Activated T-helper 1 cell treated with Interleukin-2 at 50 U/mL for 16 hours (primary cell): ENCODE results near the gene CLIC2.
"Not testable (repeated sequence)": the region's sequence is repeated elsewhere in the genome, so short reads cannot be mapped to it uniquely, and the experiment has no call there.

ENCODE experiments used
- DNase-seq: peaks from one replicate; pipeline ENCODE4 v3.0.0-alpha.2; 2020; ENCODE audit warnings: low read depth

The CLIC2 gene

GRCh38 chrX:155334486-155335336 lies at the start of gene CLIC2:
Gene CLIC2 (minus strand): TSS chrX:155334614. CDS start chrX:155334427, 187 bp downstream.
- no peak for DNase-seq

GRCh38 chrX:155382529-155382967 lies 48.1 kb upstream of the CLIC2 start:
- DNase-seq = not testable (repeated sequence)

- not testable (repeated sequence) for DNase-seq
These were observed 47.6 kb upstream of the CLIC2 start, which contains the start of gene F8A2 for GRCh38 chrX:155381843-155382528. Gene F8A2 (plus strand): TSS chrX:155382095. CDS start chrX:155382115, 20 bp downstream.

DNA sequence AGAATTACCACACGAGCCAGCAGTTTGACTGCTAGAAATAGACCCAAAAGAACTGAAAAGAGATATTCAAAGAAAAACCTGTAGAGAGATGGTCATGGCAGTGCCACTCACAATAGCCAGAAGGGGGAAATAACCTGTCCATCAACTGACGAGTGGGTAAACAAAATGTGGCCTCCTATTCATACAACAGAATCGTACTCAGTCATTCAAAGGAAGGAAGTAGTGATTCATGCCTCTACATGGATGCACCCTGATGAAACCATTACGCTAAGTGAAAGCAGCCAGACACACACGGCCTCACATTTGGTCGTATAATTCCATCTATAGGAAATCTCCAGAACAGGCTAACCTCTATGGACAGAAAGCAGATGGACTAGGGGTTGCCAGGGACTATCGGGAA lies 45.4 kb upstream of the CLIC2 start:
- not testable (repeated sequence) for DNase-seq

GRCh38 chrX:155373777-155374458 lies 39.5 kb upstream of the CLIC2 start:
- not testable (repeated sequence) for DNase-seq

DNA sequence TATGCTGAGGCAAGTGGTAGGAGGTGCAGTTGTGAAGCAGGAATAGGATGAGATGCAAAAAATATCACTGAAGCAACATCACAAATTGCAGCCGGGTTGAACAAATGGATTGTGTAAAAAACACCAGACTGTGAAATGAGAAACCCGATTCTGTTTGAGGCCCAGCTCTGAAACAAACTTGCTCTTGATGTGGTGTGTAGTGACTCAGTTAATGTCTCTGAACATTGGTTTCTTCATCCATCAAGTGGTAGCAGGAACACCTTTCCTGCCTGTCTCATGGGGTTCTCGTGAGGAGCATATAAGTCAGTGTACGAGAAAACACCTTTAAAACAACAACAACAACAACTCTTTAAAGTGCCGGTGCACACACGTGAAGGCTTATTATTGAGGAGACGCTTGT lies 29.3 kb upstream of the CLIC2 start:
- not testable (repeated sequence) for DNase-seq

DNA sequence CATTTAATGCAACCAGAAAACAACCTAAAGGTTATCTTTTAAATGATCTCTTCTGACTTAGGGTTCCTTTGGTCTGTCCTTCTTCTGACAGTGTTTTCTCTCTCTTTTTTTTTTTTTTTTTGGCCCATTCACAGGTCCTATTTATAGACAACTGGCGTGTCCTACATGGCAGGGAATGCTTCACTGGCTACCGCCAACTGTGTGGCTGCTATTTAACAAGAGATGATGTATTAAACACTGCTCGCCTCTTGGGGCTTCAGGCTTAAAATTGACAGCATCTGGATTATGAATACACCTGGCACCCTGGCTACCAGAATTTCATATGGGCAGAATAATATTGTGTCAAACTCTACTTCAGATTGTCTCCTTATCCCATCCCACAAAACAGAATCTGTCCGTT lies 15.0 kb upstream of the CLIC2 start:
- DNase-seq = not testable (repeated sequence)

GRCh38 chrX:155345689-155346088 lies 11.3 kb upstream of the CLIC2 start:
- DNase-seq = not testable (repeated sequence)

DNA sequence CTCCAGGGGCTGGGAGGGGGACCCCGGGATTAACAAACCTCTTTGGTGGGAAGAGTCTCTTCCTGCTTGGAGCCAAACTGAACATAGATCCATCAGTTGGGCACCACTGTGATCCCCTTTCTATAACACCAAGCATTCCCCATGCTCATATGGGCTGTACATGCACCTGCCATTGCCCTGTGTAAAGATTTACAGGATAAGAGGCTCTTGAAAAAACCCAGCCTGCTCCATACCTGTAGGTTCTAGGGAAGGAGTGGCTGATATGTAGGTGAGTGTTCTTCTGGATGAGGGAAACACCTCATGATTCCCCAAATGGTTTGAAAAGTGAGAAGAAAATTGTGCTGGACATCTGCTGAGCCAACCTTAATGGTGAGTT lies 911 bp upstream of the CLIC2 start:
- not testable (repeated sequence) for DNase-seq

- no peak for DNase-seq
These were observed 792 bp downstream of the CLIC2 start for GRCh38 chrX:155333544-155334100.

DNA sequence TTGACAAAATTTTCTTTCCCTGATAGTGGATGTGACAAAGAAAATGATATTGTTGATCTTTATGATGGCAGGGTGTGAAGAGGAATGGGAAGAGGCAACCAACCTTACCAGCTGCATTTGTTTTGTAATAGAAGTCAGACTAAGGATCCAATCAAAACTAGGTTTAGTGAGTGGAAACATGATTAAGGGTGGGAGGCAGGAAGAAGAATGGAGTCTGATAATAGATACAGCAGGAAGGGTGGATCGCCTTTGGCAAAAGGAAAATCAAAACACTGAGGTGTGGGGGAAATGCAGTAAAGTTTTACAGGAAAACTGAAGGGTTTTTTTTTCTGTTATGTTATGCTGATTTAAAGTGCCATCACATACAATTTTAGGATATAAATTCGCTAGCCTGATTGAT lies 3.4 kb downstream of the CLIC2 start:
- no peak for DNase-seq

- DNase-seq = no peak
These were observed 5.1 kb downstream of the CLIC2 start for GRCh38 chrX:155329293-155329692.

DNA sequence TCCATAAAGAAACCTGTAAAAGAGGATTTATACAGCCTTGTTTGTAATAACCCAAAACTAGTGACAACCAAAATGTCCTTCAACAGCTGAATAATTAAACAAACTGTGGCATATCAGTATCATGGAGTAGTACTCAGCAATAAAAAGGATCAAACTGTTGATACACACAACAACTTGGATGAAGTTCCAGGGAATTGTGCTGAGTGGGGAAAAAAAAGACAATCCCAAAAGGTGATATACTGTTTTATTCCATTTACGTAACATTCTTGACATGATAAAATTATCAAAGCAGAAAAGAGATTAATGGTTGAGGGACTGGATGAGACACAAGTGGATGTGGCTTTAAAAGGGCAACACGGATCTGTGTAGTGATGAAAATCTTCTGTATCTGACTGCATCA lies 7.8 kb downstream of the CLIC2 start:
- no peak for DNase-seq

DNA sequence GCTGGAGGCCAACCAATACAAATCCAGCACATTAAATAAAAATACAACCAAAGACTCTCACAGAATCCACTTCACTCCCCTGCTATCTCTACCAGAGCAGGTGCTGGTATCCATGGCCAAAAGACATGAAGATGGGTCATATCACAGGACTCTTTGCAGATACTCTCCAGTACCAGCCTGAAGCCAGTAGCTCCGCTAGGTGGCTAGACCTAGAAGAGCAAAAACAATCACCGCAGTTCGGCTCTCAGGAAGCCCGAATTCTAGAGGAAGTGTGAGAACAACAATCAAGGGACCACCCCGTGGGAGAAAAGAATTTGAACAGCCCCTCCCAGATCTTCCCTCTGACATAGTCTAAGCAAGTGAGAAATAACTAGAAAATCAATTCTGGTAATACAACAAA lies 20.2 kb downstream of the CLIC2 start:
- DNase-seq = no peak

GRCh38 chrX:155313766-155314165 lies 20.6 kb downstream of the CLIC2 start:
- DNase-seq = no peak

DNA sequence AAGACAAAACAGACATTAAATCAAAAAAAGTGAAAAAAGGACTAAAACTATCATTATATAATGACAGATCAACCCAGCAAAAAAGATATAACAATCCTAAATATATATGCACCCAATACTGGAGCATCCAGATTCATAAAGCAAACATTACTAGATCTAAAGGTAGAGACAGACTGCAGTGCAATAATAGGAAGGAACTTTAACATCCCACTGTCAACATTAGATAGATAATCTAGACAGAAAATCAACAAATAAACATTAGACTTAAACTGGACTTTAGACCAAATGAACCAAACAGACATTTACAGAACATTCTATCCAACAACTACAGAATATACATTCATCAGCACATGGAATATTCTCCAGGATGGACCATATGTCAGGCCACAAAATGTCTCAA lies 40.6 kb downstream of the CLIC2 start:
- DNase-seq = no peak

GRCh38 chrX:155279873-155280272 lies 54.5 kb downstream of the CLIC2 start:
- DNase-seq = no peak

DNA sequence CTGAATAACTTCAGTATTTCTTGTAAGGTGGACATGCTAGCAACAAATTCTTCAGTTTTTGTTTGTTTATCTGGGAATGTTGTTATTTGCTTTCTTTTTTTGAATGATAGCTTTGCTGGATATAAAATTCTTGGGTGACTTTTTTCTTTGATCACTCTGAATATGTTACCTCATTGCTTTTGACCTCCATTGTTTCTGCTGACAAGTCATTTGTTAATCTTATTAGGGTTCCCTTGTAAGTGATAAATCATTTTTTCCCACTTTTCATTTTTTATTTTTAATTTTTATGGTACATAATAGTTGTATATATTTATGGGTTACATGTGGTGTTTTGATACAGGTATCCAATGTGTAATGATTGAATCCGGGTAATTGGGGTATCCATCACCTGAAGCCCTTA lies 63.4 kb downstream of the CLIC2 start:
- DNase-seq = no peak

GRCh38 chrX:155267995-155268394 lies 66.4 kb downstream of the CLIC2 start:
- DNase-seq = not testable (repeated sequence)

GRCh38 chrX:155266439-155266838 lies 68.0 kb downstream of the CLIC2 start:
- no peak for DNase-seq

DNA sequence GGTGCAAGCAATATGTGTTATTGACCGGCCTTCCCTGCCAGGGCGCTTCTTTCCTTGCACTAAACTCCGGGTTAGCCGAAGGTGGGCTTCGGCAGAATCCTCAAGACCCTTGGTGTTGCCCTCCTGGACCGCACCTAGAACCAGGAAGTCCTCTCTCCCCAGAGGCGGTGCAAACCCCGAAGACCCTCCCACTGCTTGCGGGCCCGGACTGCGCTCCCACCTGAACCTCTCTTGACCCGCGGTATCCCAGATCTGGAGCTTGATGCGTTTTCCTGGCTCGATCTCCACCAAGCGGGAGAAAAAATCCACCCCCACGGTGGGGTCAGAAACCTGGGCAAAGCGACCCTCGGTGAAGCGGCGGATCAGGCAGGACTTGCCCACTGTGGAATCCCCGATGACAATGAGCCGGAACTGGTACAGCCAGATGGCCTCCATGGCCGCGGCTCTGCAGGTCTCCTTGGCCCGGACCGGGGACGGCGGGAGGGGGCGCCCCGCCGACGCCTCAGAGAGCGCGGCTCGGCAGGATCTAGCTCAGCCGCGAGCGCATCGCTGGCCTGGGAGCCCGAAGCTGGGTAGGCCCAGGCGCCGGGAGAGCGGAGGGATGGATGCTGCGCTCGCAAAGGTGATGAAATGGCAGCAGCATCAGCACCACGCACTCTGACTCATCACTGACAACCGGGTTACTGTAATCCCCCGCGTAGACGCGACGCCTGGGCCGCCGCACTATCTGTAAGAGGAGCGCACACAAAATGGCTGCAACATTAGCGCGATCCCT lies 70.4 kb downstream of the CLIC2 start, which contains the start of gene RAB39B:
TSS of gene RAB39B (minus strand) at position 638 of the 775 bp plus-strand sequence. CDS start at position 435, 203 bp downstream.
- peak; percentile 49 for DNase-seq
